ENCODE results near the gene TXNDC16. TPM values are rescaled to one million over a fixed set of nuclear protein-coding genes. Genes with fewer than 3 reads are reported as not detected.

The TXNDC16 gene
- total and polyA plus RNA-seq, 2 donors (not counting 3 experiments of a cell fraction or from before 2014, with no cell fraction given), result 2.3 to 4.5 TPM

DNA sequence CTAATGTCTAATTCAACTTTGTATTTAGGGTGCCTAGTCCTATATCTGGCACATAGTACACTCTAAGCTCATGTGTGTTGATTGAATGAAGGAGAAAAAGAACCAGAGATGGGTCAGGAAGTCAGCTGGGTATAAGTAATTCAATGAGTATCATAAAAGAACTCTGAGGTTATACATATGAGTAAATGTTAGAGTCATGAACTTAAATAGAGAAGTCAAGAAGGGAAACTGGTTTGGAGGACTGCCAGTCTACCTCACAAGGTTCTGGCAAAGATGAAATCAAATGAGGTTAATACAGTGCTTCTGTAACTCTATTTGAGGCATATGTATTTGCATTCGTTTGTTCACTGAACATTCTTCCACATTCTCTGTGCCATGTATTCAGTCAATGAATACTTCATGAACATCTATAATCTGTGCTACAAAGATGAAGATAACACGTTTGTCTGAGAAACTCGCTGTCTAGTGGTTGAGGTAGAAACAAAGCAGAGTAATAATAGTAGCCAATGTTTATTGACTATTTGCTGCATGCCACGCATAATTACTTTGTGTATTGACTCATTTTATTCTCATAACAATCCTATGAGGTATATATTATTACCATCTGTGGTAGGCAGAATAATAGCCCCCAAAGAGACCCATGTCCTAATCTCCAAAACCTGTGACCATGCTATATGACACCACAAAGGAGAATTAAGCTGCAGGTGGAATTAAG, 149.3 kb downstream of the TXNDC16 start:
- H3K9me3 ChIP-seq (replicated peaks; ENCODE audit: control insufficient read depth, insufficient read depth, low read length), result no peaks in the 10 kb centered on the region
- H3K4me3 ChIP-seq (replicated peaks in 1 of 3; ENCODE audit: insufficient read depth in 1 of 3, low read depth in 1 of 3, low read length in 3 of 3), result no peak overlapping the region
- no peaks in the 10 kb centered on the region for H3K79me2 ChIP-seq (ENCODE audit: control insufficient read depth, insufficient read depth, low read length)
- CTCF ChIA-PET, result no interaction called here
- H3K9me1 ChIP-seq (replicated peaks; ENCODE audit: control insufficient read depth, extremely low read depth, insufficient read depth, low read length), result no peaks in the 10 kb centered on the region
- POLR2A ChIA-PET, result no interaction called here
- FAIRE-seq, result no peak
- H3K4me2 ChIP-seq (ENCODE audit: insufficient read depth, low read length), result no peak overlapping the region
- TF ChIP-seq, protein P1, sequence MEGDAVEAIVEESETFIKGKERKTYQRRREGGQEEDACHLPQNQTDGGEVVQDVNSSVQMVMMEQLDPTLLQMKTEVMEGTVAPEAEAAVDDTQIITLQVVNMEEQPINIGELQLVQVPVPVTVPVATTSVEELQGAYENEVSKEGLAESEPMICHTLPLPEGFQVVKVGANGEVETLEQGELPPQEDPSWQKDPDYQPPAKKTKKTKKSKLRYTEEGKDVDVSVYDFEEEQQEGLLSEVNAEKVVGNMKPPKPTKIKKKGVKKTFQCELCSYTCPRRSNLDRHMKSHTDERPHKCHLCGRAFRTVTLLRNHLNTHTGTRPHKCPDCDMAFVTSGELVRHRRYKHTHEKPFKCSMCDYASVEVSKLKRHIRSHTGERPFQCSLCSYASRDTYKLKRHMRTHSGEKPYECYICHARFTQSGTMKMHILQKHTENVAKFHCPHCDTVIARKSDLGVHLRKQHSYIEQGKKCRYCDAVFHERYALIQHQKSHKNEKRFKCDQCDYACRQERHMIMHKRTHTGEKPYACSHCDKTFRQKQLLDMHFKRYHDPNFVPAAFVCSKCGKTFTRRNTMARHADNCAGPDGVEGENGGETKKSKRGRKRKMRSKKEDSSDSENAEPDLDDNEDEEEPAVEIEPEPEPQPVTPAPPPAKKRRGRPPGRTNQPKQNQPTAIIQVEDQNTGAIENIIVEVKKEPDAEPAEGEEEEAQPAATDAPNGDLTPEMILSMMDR (IDR thresholded peaks at IDR 0.05; ENCODE audit: extremely low read depth in 1 of 2, insufficient read depth in 1 of 2, low read depth in 1 of 2, low read length in 2 of 2), result no peak
- no peak for TF ChIP-seq GATA2 (IDR thresholded peaks at IDR 0.05; ENCODE audit: insufficient read depth, insufficient read length, low read depth, low read length)
- TF ChIP-seq POLR2A (IDR thresholded peaks at IDR 0.05; ENCODE audit: low read depth, low read length), result no peak
- TF ChIP-seq JUN (IDR thresholded peaks at IDR 0.05; ENCODE audit: borderline replicate concordance, insufficient read depth, insufficient read length, low read depth), result no peak
- TF ChIP-seq EZH2 (IDR thresholded peaks at IDR 0.05; ENCODE audit: borderline replicate concordance, low read depth, low read length, severe bottlenecking), result no peak
- TF ChIP-seq FOS (IDR thresholded peaks at IDR 0.05; ENCODE audit: borderline replicate concordance, insufficient read depth, low read length), result no peak
- no peak for TF ChIP-seq POLR2AphosphoS5 (IDR thresholded peaks at IDR 0.05; ENCODE audit: insufficient read depth, low read depth, low read length)
- TF ChIP-seq, protein P2, sequence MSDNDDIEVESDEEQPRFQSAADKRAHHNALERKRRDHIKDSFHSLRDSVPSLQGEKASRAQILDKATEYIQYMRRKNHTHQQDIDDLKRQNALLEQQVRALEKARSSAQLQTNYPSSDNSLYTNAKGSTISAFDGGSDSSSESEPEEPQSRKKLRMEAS (IDR thresholded peaks at IDR 0.05; ENCODE audit: insufficient read depth, insufficient read length), result no peak
- H3K27ac ChIP-seq (ENCODE audit: insufficient read depth, low read depth, low read length), result no peak overlapping the region
- no peak overlapping the region for H3K9ac ChIP-seq (replicated peaks; ENCODE audit: extremely low read depth, insufficient read depth, low read length)
- no TSS peak for BruUV-seq (replicated peaks)
- no peaks in the 10 kb centered on the region for H3K4me1 ChIP-seq (ENCODE audit: control insufficient read depth, extremely low read depth, insufficient read depth, low read length)
- H3K27me3 ChIP-seq (ENCODE audit: control insufficient read depth in 2 of 2, insufficient read depth in 2 of 2, low read length in 2 of 2), result peaks cover 2 to 13% of the 10 kb centered on the region in 2 experiments
- no peak overlapping the region for H2AFZ ChIP-seq (ENCODE audit: low read depth, low read length)
- no peaks in the 10 kb centered on the region for H3K36me3 ChIP-seq (ENCODE audit: control insufficient read depth in 2 of 2, extremely low read depth in 1 of 2, insufficient read depth in 2 of 2, low read length in 2 of 2)
- dilution Hi-C loops (cut with MboI; ENCODE audit: extremely low pct_ligation_motif_present, low sequenced_read_pairs), result no loop called here
- H4K20me1 ChIP-seq (replicated peaks; ENCODE audit: control insufficient read depth, extremely low read depth, insufficient read depth, low read length), result no peaks in the 10 kb centered on the region
- intact Hi-C loops (cut with micrococcal nuclease), result no loop called here
- no peak for DNase-seq (ENCODE audit: low read depth, low spot score)
